Right lobe of liver (tissue), 6 donors: ENCODE results near the gene CDH4. TPM values are rescaled to one million over a fixed set of nuclear protein-coding genes. Genes with fewer than 3 reads are reported as not detected.

Experiments
- ATAC-seq, 4 donors: fragments of 200-7000 bp; cut with Tn5 transposase; one replicate each; pipeline ENCODE4 v1.9.1; 2020; ENCODE audit warnings: mild to moderate bottlenecking in 4 of 4, moderate library complexity in 4 of 4
- DNase-seq, 3 donors: peaks; one replicate each; pipeline ENCODE4 v3.0.0-alpha.2; 2020
- H3K27ac ChIP-seq, 3 donors: fragments of 200-600 bp; one replicate each; pipeline ENCODE4 v1.8.0; 2022
- H3K27me3 ChIP-seq, 2 donors: fragments of 200-600 bp; one replicate each; pipeline ENCODE4 v1.8.0; 2022
- H3K36me3 ChIP-seq, 4 donors: fragments of 200-600 bp; sonication (generic) in 1 of 4; one replicate each; pipeline versions ENCODE4 v1.5.1 to v1.8.0; 2017 to 2022; ENCODE audit warnings: control low read depth in 1 of 4
- H3K4me1 ChIP-seq, 4 donors: fragments of 200-600 bp; sonication (generic) in 1 of 4; one replicate each; pipeline versions ENCODE4 v1.5.1 to v1.8.0; 2017 to 2022; ENCODE audit warnings: control low read depth in 1 of 4
- H3K4me3 ChIP-seq, 3 donors: fragments of 200-600 bp; one replicate each; pipeline ENCODE4 v1.8.0; 2022
- H3K9me3 ChIP-seq, 4 donors: fragments of 200-600 bp; sonication (generic) in 1 of 4; one replicate each; pipeline versions ENCODE4 v1.5.1 to v1.8.0; 2017 to 2022; ENCODE audit warnings: control low read depth in 1 of 4
- CTCF ChIP-seq, 4 donors: fragments of 200-600 bp in 3 of 4; fragments of 450-650 bp in 1 of 4; IDR thresholded peaks; one replicate each; pipeline versions ENCODE4 v1.5.1 to v1.8.0; 2016 to 2022; ENCODE audit warnings: antibody characterized with exemption in 4 of 4, mild to moderate bottlenecking in 2 of 4
- POLR2A ChIP-seq: fragments of 450-650 bp; IDR thresholded peaks from one replicate; pipeline ENCODE4 v1.6.1; 2017; ENCODE audit warnings: antibody characterized with exemption, mild to moderate bottlenecking
- WGBS: methylation state at CpG from one replicate; pipeline ENCODE4 v1.1.6; 2018; ENCODE audit warnings: low coverage, low lambda C conversion rate; ENCODE audit not compliant: insufficient coverage; ENCODE audit errors: missing lambda C conversion rate; 5-methylcytosine and 5-hydroxymethylcytosine counted together
- intact Hi-C, 2 donors: fragments of 100-400 bp; cut with DNase I; formaldehyde crosslinking; loops; one replicate each; pipeline versions ENCODE4 v1.11.2 to v1.14.1; 2022
- microRNA counts: library from miRNA; unstranded; fragments of <30 nt; microRNA quantifications from one replicate; lab custom pipeline; 2016
- microRNA-seq, 2 donors: library from miRNA; unstranded; fragments of <30 nt; microRNA quantifications; one replicate each; pipeline ENCODE4, GENCODE V29; 2019 to 2020
- total RNA-seq, 6 experiments: library from RNA; depleted of rRNA in 2 of 6; stranded (reverse); fragments of >200 nt in 2 of 6; fragmentation: NEBNext Ultra II Directional in 3 of 6; extraction: Animal tissue kit (Norgen Biotek cat#: 25700) in 3 of 6; gene quantifications; one replicate each; pipeline versions ENCODE4 v1.1.0 to v1.2.4, GENCODE V29; 2016 to 2023
- donor health status: DM: no; HTN: yes; CAD: no.
- donor health status: DM: no; HTN: no; CAD: no.
- donor health status: DM: no; HTN: no; CAD: no.
- donor health status: DM: no; HTN: yes; CAD: no.
- donor health status: DM: no; HTN: yes; CAD: no.

Gene CDH4
- total RNA-seq, 6 experiments from 2014 or later, result 0.02 to 0.14 (median 0.09) TPM; not detected in 3

GRCh38 chr20:61985096-61985495 is 733.0 kb downstream of the CDH4 start:
- TF ChIP-seq POLR2A, result no peak
- TF ChIP-seq CTCF (IDR thresholded peaks at IDR 0.05), result no peak
- 89% methylated on average over 4 of the region's 6 CpGs for WGBS
- no peaks in the 10 kb centered on the region for H3K4me1 ChIP-seq
- no peak overlapping the region for H3K4me3 ChIP-seq
- no peak overlapping the region for H3K27ac ChIP-seq
- no peak for DNase-seq
- no peaks in the 10 kb centered on the region for H3K9me3 ChIP-seq
- intact Hi-C loops, result no loop called here
- H3K36me3 ChIP-seq, result peaks cover 0 to 5% (median 0%) of the 10 kb centered on the region in 4 donors
- H3K27me3 ChIP-seq, result no peaks in the 10 kb centered on the region
- ATAC-seq, result no peak

- H3K36me3 ChIP-seq, result peaks cover 0 to 5% (median under 1%) of the 10 kb centered on the region in 4 donors
- intact Hi-C loops, result no loop called here
- TF ChIP-seq POLR2A (no peak), CTCF (IDR thresholded peaks at IDR 0.05) (no peak)
- H3K4me1 ChIP-seq, result no peaks in the 10 kb centered on the region
- H3K9me3 ChIP-seq, result no peaks in the 10 kb centered on the region
- H3K27me3 ChIP-seq, result no peaks in the 10 kb centered on the region
- DNase-seq (no peak), ATAC-seq (no peak)
- H3K4me3 ChIP-seq, result no peak overlapping the region
- no peak overlapping the region for H3K27ac ChIP-seq
- WGBS, result 98% methylated on average over 15 of the region's 16 CpGs
These were observed 734.8 kb downstream of the CDH4 start for GRCh38 chr20:61986762-61987321.

- Histone ChIP-seq H3K4me3 (no peak overlapping the region), H3K4me1 (no peaks in the 10 kb centered on the region), H3K36me3 (peaks cover 0 to 11% (median 7%) of the 10 kb centered on the region in 4 donors), H3K9me3 (no peaks in the 10 kb centered on the region), H3K27me3 (no peaks in the 10 kb centered on the region), H3K27ac (no peak overlapping the region)
- ATAC-seq (no peak), DNase-seq (no peak)
- TF ChIP-seq POLR2A (no peak), CTCF (IDR thresholded peaks at IDR 0.05) (no peak)
- 90% methylated on average over 18 of the region's 18 CpGs for WGBS
- intact Hi-C loops, result no loop called here
These were observed 736.6 kb downstream of the CDH4 start for GRCh38 chr20:61988665-61989064.

GRCh38 chr20:61989741-61990140 is 737.7 kb downstream of the CDH4 start:
- no peak overlapping the region for H3K27ac ChIP-seq
- TF ChIP-seq POLR2A, result no peak
- no peak for TF ChIP-seq CTCF (IDR thresholded peaks at IDR 0.05)
- WGBS, result 100% methylated on average over 3 of the region's 14 CpGs

More at GRCh38 chr20:61989741-61990140, 737.7 kb downstream of the CDH4 start:
- H3K27me3 ChIP-seq, result no peaks in the 10 kb centered on the region
- H3K4me1 ChIP-seq, result no peaks in the 10 kb centered on the region
- DNase-seq (no peak), ATAC-seq (no peak)
- H3K36me3 ChIP-seq, result peaks cover 0 to 20% (median 11%) of the 10 kb centered on the region in 4 donors
- intact Hi-C loops, result no loop called here
- H3K4me3 ChIP-seq, result no peak overlapping the region
- H3K9me3 ChIP-seq, result no peaks in the 10 kb centered on the region

MicroRNA genes within 50 kb of the gene (microRNA counts, 767-probe panel; counts per million panel counts)
- microRNA hsa-miR-1257 (lab: Ali Mortazavi, UCI), result 237 counts per million

Small RNA genes within 50 kb of the gene (microRNA-seq; reads per million reads assigned to microRNA genes)
- 0 reads per million in 2 donors for gene MIR1257
